Astrocyte (in vitro differentiated cells and primary cell): ENCODE results near the gene CLIC1.

ENCODE experiments used
- CTCF ChIP-seq: IDR thresholded peaks from 2 replicates; pipeline ENCODE4 v1.5.1; 2011; ENCODE audit warnings: low read depth, mild to moderate bottlenecking, inconsistent platforms, low read length, moderate library complexity; ENCODE audit not compliant: insufficient read depth
- EZH2 ChIP-seq: IDR thresholded peaks from 2 replicates; pipeline ENCODE4 v1.6.1; 2012; ENCODE audit warnings: mild to moderate bottlenecking, low read length, inconsistent platforms; ENCODE audit not compliant: insufficient read depth

GRCh38 chr6:31741815-31742214 is 5.5 kb upstream of the CLIC1 start:
- no peak for TF ChIP-seq CTCF
- TF ChIP-seq EZH2 = no peak
